Limb (tissue), 2 donors: ENCODE results near the gene ZNF580.

Source experiments
- DNase-seq, 2 donors: peaks; one replicate each; pipeline ENCODE4 v3.0.0-alpha.2; 2016; ENCODE audit errors: extremely low spot score in 2 of 2

ZNF580 gene

DNA sequence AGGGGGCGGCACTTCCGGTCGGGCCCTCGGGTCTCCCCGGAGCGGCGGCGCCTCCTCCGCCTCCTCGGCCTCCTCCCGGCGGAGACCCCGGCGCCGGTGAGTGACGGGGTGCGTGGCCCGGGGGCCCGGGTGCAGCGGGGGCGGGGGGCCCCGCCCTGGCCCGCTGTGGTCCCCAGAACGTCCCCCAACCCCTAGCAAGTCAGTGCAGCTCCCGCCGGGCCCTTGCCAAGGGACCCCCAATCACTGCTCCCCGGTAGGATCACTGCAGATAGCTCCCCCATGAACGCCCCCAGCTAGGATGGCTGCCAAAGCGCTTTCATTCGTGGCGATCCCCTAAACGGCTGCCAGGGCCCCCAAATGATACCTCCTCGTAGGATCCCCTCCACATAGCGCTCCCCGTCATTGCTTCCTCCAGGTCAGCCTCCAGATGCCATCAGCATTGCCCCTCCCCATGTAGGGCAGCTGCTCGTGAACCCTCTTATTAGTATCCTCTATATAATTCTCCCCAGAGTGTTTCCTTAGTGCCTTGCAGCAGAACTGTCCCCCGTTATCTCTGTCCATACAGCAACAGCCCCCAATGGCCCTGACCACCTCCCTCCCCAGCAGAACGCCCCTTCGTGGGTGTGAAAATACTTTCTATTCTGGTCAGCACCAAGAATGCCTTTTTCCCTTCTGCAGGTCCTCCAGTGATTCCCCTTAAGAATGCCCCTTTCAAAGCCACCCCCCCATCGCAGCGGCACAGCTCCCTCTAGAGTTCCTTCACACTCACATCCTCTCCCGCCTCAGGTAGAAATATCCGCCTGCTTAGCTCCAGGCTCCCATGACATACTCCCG lies 34.9 kb upstream of the ZNF580 start, which contains the start of gene ZNF865:
Gene ZNF865 (plus strand): TSS at position 11 of the 834 bp plus-strand sequence. CDS start 7,972 bp downstream, outside the sequence.
- peak; percentile 79 to 84 for DNase-seq

DNA sequence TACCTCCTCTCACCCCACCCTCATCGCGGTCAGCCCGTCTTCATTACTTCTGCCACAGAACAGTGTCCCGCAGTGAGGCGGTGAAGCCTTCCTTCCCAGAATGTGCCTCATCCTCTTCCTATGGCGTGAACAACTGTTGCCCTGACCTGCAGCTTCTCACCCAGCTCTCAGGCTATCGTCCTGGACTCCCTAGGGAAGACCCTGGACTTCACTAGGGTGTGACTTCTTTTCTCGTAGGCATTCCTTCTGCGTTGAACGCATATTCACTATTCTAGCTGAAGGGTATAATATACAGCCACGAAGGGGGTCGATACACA lies 34.4 kb upstream of the ZNF580 start:
- DNase-seq, result no peak

DNA sequence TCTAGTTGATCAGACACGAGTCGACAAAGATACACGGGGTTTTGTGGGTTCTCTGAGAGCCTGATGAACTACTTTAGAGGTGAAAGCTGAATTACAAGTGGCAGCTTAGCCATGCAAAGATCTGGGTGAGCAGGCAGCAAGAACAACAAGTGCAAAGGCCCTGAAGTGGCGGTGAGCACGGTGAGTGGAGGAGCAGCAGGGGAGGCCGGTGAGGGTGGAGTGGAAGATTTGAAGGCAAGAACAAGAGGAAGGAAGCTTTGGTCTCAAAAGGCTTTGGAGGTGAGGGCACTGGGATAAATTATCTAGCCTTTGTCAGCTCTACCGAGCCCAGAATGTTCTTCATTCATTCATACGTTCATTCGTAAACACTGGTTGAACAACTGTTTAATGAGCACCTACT lies 34.0 kb upstream of the ZNF580 start:
- no peak for DNase-seq

DNA sequence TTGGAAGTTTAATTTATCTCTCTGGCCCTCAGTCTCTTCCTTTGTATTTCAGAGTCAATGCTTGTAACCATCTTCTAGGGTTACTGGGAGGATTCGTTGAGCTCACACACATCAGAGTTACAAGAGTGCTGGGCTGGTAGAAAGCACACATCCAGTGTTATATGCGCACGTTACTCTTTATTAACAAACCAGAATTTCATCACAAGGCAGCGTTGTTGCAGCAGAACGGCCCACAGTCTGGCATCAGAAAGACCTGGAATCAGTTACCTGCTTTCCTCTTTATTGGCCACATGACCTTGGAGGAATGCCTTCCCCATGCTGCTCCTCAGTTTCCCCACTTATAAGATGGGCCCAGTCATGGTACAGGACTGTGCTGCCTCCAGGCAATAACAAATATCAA lies 31.5 kb upstream of the ZNF580 start:
- no peak for DNase-seq

DNA sequence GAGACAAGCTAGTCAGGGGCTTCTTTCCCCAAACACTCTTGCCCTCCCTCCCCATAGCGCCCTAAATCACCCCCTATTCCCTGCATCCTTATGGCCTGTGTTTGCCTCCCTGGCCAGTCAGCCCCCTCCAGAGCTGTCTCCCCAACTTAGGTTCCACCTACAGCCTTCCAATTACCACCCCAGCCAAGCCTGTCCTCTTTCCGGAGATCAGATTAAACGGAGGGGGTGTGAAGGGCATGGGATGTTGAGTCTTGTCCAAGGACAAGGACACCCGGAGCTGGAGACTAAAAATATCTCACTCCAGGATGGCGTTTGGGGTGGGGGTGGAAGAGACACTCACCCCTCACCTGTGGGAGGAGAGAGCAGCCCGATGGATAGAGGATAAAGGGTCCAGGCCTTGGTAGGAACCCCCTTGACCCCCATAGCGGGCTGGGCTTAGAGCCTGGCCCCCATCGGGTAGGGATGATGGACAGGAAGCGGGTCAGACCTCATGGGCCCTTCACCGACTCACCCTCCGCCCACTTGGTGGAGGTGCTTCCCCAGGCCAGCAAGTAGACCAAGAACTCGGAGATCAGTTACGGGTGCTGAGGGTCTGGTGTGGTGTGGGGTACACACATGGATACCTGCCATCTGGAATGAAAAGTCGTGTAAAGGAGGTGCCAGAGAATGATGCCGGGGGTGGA lies 29.4 kb upstream of the ZNF580 start:
- no peak for DNase-seq

- no peak for DNase-seq
Measured at GRCh38 chr19:55611983-55612645, 28.7 kb upstream of the ZNF580 start.

DNA sequence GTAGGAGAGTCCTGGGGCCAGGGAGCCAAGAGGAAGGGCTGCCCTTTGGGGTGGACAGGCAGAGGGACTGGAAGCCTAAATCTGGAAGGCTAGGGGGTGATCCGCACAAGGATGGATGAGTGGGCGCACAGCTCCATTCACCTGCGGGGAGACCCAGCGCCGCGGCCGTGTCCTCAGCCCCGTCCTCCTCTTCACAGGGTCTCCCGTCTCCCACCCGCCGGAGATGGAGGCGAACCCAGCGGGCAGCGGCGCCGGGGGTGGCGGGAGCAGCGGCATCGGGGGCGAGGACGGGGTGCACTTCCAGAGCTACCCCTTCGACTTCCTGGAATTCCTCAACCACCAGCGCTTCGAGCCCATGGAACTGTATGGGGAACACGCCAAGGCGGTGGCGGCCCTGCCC lies 27.4 kb upstream of the ZNF580 start:
- no peak for DNase-seq

- DNase-seq, result no peak
Measured at GRCh38 chr19:55613930-55614710, 26.7 kb upstream of the ZNF580 start.

GRCh38 chr19:55614711-55615542 lies 25.9 kb upstream of the ZNF580 start:
- DNase-seq, result no peak

DNA sequence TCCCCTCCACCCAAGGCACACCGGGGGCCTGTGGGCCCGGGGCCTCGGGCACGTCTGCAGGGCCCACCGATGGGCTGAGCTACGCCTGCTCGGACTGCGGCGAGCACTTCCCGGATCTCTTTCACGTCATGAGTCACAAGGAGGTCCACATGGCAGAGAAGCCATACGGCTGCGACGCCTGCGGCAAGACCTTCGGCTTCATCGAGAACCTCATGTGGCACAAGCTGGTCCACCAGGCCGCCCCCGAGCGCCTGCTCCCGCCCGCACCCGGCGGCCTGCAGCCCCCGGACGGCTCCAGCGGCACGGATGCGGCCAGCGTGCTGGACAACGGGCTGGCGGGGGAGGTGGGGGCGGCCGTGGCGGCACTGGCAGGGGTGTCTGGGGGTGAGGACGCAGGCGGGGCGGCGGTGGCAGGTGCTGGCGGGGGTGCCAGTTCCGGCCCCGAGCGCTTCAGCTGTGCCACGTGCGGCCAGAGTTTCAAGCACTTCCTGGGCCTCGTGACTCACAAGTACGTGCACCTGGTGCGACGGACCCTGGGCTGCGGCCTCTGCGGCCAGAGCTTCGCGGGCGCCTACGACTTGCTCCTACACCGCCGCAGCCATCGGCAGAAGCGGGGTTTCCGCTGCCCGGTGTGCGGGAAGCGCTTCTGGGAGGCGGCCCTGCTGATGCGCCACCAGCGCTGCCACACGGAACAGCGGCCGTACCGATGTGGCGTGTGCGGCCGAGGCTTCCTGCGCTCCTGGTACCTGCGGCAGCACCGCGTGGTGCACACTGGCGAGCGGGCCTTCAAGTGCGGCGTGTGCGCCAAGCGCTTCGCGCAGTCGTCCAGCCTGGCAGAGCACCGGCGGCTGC lies 25.0 kb upstream of the ZNF580 start:
- DNase-seq, result no peak

- DNase-seq, result no peak
Measured at GRCh38 chr19:55616395-55616875, 24.4 kb upstream of the ZNF580 start.

- DNase-seq, result no peak
Measured at GRCh38 chr19:55617426-55617825, 23.4 kb upstream of the ZNF580 start.

- no peak for DNase-seq
Measured at GRCh38 chr19:55618426-55618825, 22.4 kb upstream of the ZNF580 start.

- DNase-seq, result no peak
Measured at GRCh38 chr19:55619286-55619685, 21.5 kb upstream of the ZNF580 start.

DNA sequence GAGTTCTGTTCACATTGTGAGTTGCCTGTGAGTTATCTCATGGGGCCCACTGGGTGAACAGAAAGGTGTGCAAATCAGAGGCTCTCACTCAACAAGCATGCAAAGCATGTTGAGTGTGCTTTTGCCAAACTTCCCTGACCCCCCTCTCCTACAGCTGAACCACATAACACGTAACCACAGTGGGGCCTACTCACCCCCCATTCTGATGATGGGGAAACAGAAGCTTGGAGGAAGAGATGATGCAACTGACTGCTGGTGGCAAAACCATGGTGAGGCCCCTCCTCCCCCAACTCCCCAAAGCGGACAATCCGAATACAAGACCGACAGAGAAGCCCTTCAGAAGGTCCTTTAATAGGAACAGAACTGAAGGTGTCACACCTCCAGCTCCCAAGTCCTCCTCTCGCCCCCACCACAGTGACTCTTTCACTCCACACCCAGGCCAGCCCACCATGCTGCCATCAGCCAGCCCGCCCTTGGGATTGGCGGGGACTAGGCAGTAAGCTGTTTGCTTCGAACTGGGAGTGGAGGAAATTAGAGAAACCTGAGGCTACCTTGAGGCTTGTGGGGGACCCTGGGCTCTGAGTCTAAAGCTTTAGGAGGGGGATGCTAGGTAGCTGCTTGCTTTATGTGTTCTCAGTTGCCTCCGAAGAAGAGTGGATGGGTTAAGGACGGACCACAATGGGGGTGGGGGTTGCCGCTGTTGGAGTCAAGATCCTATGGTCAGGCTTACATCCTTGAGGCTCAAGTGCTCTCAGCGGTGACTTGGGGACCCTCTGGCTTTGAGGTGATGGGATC lies 20.2 kb upstream of the ZNF580 start:
- no peak for DNase-seq

DNA sequence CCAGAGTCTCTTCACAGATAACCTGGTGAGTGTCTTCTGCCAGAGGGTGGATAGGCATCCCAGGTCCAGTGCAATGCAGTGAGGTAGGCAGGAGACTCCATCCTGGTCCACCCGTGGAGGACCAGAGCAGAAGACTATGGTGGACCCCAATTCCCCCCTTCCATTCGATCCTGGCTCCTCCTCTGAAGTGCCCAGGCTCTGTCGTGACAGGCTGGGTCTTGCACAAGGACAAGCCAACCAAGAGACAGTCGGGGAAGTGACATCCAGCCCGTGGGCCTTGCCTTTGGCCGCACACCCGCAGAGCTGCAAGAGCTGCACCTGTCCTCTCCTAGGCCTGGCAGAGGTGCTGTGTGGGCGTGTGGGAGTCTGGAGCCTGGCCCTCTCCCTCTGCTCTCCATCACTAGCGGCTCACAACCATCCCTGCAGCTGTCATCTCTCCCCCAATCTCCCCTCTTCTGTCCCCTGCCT lies 19.6 kb upstream of the ZNF580 start:
- DNase-seq, result no peak

DNA sequence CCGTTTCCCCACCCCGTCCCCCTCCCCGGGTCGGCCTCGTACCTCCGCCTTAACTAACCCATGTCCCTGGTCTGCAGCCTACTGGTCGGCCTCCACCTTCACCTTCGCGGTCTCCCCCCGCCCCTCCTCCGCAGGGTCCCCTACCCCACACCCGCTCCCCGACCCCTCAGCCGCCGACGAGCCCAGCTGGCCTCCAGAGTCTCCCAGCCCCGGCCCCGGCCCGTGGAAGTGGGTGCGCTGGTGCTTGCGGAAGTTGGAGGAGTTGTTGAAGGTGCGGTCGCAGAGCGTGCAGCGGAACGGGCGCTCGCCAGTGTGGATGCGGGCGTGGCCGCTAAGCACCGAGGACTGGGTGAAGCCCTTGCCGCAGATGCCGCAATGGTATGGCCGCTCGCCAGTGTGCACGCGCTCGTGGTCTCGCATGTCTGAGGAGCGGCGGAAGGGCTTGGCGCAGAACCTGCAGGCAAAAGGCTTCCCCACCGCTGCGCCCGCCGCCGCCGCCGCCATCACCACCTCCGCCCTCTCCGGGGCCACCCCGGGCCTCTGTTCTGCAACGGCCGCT lies 19.1 kb upstream of the ZNF580 start:
- DNase-seq, result peak in 1 of 2 donors; percentile 28

- peak in 1 of 2 donors; percentile 29 for DNase-seq
Measured at GRCh38 chr19:55622242-55622969, 18.4 kb upstream of the ZNF580 start.
